Measurements from ENCODE around the gene BAZ2B. TPM values are rescaled to one million over a fixed set of nuclear protein-coding genes. Genes with fewer than 3 reads are reported as not detected.

Gene BAZ2B
- total RNA-seq, 1 donor from 2014 or later, result 69.8 TPM

DNA sequence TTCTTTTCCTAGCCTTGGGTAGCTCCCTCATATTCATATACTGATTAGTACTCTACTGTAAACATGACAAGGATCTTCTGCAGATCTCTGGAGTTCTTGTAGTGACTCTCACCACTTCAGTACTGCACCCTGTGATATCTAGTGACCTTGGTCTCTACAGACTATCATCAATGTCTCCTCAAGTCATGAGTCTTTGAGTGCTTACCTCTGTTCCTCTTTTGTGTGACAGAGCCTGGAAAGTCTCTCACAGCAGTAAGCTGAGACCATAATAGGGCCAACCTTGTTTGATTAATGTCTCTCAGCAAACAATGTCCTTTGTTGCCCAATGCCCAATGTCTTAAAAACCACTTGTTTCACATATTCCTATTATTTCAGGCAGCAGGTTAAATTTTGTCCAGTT, 34.2 kb upstream of the BAZ2B start:
- H3K4me3 Mint-ChIP-seq (ENCODE audit: unreplicated experiment), result no peak overlapping the region
- H3K4me1 Mint-ChIP-seq (ENCODE audit: low read depth, unreplicated experiment), result no peaks in the 10 kb centered on the region
- peaks cover 2% of the 10 kb centered on the region for H3K9me3 Mint-ChIP-seq (ENCODE audit: unreplicated experiment)
- no peak for FAIRE-seq
- no peak overlapping the region for H3K4me2 ChIP-seq (ENCODE audit: low read length)
- H3K9ac ChIP-seq (ENCODE audit: low read length), result no peak overlapping the region
- no peaks in the 10 kb centered on the region for H3K27me3 ChIP-seq (ENCODE audit: insufficient read depth, low read length)
- no peak overlapping the region for H3K27ac ChIP-seq (ENCODE audit: low read depth, low read length)
- no peaks in the 10 kb centered on the region for H4K20me1 ChIP-seq (ENCODE audit: insufficient read depth, low read length)
- H3K27me3 Mint-ChIP-seq (ENCODE audit: low read depth, unreplicated experiment), result no peaks in the 10 kb centered on the region
- no peaks in the 10 kb centered on the region for H3K9me3 ChIP-seq (ENCODE audit: insufficient read depth, low read depth, low read length)
- H2AFZ ChIP-seq (ENCODE audit: low read depth, low read length), result no peak overlapping the region
- no peak overlapping the region for H3K27ac Mint-ChIP-seq (ENCODE audit: unreplicated experiment)
- no peaks in the 10 kb centered on the region for H3K36me3 ChIP-seq (ENCODE audit: insufficient read depth, low read length)
- peaks cover 5% of the 10 kb centered on the region for H3K36me3 Mint-ChIP-seq (ENCODE audit: low read depth, unreplicated experiment)
- H3K79me2 ChIP-seq (ENCODE audit: insufficient read depth, low read length), result no peaks in the 10 kb centered on the region
- no peak overlapping the region for H3K4me3 ChIP-seq (ENCODE audit: insufficient read depth, low read depth, low read length)
- no peak for DNase-seq (ENCODE audit: low read depth)
- no peaks in the 10 kb centered on the region for H3K4me1 ChIP-seq (ENCODE audit: insufficient read depth, low read length)
- TF ChIP-seq, protein P1, sequence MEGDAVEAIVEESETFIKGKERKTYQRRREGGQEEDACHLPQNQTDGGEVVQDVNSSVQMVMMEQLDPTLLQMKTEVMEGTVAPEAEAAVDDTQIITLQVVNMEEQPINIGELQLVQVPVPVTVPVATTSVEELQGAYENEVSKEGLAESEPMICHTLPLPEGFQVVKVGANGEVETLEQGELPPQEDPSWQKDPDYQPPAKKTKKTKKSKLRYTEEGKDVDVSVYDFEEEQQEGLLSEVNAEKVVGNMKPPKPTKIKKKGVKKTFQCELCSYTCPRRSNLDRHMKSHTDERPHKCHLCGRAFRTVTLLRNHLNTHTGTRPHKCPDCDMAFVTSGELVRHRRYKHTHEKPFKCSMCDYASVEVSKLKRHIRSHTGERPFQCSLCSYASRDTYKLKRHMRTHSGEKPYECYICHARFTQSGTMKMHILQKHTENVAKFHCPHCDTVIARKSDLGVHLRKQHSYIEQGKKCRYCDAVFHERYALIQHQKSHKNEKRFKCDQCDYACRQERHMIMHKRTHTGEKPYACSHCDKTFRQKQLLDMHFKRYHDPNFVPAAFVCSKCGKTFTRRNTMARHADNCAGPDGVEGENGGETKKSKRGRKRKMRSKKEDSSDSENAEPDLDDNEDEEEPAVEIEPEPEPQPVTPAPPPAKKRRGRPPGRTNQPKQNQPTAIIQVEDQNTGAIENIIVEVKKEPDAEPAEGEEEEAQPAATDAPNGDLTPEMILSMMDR (IDR thresholded peaks at IDR 0.05; ENCODE audit: insufficient read depth, low read depth, low read length), result no peak
- no peak for TF ChIP-seq EZH2 (IDR thresholded peaks at IDR 0.05; ENCODE audit: insufficient read depth, low read length)

DNA sequence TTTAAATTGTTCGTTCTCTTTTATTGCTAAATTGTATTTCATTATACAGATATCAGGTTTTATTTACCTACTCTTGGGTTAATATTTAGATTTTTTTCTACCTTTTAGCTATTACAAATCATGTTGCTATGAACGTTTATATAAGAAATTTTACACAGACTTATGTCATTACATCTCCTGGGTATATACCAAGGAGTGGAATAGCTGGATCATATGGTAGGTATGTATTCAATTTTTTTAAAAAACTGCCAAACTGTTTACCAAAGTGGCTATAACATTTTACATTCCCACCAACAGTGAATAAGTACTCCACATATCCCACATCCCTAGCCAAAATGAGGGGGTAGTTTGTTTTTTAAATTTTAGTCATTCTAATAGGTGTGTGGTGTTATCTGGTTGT, 32.3 kb upstream of the BAZ2B start:
- Histone ChIP-seq H3K79me2 (ENCODE audit: insufficient read depth, low read length) (no peaks in the 10 kb centered on the region), H3K27me3 (ENCODE audit: insufficient read depth, low read length) (no peaks in the 10 kb centered on the region), H3K27ac (ENCODE audit: low read depth, low read length) (no peak overlapping the region), H3K4me1 (ENCODE audit: insufficient read depth, low read length) (no peaks in the 10 kb centered on the region), H3K4me3 (ENCODE audit: insufficient read depth, low read depth, low read length) (no peak overlapping the region), H3K9me3 (ENCODE audit: insufficient read depth, low read depth, low read length) (no peaks in the 10 kb centered on the region), H3K9ac (ENCODE audit: low read length) (no peak overlapping the region), H4K20me1 (ENCODE audit: insufficient read depth, low read length) (no peaks in the 10 kb centered on the region), H2AFZ (ENCODE audit: low read depth, low read length) (no peak overlapping the region), H3K4me2 (ENCODE audit: low read length) (no peak overlapping the region), H3K36me3 (ENCODE audit: insufficient read depth, low read length) (no peaks in the 10 kb centered on the region)
- TF ChIP-seq EZH2 (IDR thresholded peaks at IDR 0.05; ENCODE audit: insufficient read depth, low read length), result no peak
- TF ChIP-seq, protein P1 (IDR thresholded peaks at IDR 0.05; ENCODE audit: insufficient read depth, low read depth, low read length), result no peak
- Mint-ChIP-seq H3K27ac (ENCODE audit: unreplicated experiment) (no peak overlapping the region), H3K4me1 (ENCODE audit: low read depth, unreplicated experiment) (no peaks in the 10 kb centered on the region), H3K27me3 (ENCODE audit: low read depth, unreplicated experiment) (no peaks in the 10 kb centered on the region), H3K4me3 (ENCODE audit: unreplicated experiment) (no peak overlapping the region), H3K9me3 (ENCODE audit: unreplicated experiment) (peaks cover 10% of the 10 kb centered on the region), H3K36me3 (ENCODE audit: low read depth, unreplicated experiment) (peaks cover 6% of the 10 kb centered on the region)
- DNase-seq (ENCODE audit: low read depth) (no peak), FAIRE-seq (no peak)

DNA sequence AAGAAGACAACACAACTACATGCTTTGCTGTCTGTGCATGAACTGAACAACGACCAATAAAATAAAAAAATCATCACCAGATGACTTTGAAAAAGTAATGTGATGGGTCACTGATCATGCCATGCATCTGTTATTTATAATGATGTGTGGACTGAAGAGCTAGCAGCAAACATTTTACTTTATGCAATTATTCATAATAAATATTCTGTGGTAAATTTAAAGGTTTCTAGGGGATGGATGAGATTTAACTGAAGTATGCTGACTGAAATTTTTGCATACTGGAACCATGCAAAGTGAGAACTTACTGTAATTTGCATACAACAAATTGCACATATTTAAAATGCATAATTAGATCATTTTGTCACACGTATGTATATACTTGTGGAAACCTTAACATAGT, 31.3 kb upstream of the BAZ2B start:
- TF ChIP-seq EZH2 (IDR thresholded peaks at IDR 0.05; ENCODE audit: insufficient read depth, low read length), result no peak
- TF ChIP-seq, protein P1 (IDR thresholded peaks at IDR 0.05; ENCODE audit: insufficient read depth, low read depth, low read length), result no peak
- Histone ChIP-seq H2AFZ (ENCODE audit: low read depth, low read length) (no peak overlapping the region), H4K20me1 (ENCODE audit: insufficient read depth, low read length) (no peaks in the 10 kb centered on the region), H3K79me2 (ENCODE audit: insufficient read depth, low read length) (no peaks in the 10 kb centered on the region), H3K4me1 (ENCODE audit: insufficient read depth, low read length) (no peaks in the 10 kb centered on the region), H3K27me3 (ENCODE audit: insufficient read depth, low read length) (no peaks in the 10 kb centered on the region), H3K9me3 (ENCODE audit: insufficient read depth, low read depth, low read length) (no peaks in the 10 kb centered on the region), H3K4me3 (ENCODE audit: insufficient read depth, low read depth, low read length) (no peak overlapping the region), H3K9ac (ENCODE audit: low read length) (no peak overlapping the region), H3K36me3 (ENCODE audit: insufficient read depth, low read length) (no peaks in the 10 kb centered on the region), H3K27ac (ENCODE audit: low read depth, low read length) (no peak overlapping the region), H3K4me2 (ENCODE audit: low read length) (no peak overlapping the region)
- H3K27ac Mint-ChIP-seq (ENCODE audit: unreplicated experiment), result no peak overlapping the region
- H3K4me1 Mint-ChIP-seq (ENCODE audit: low read depth, unreplicated experiment), result no peaks in the 10 kb centered on the region
- FAIRE-seq (no peak), DNase-seq (ENCODE audit: low read depth) (no peak)
- no peaks in the 10 kb centered on the region for H3K27me3 Mint-ChIP-seq (ENCODE audit: low read depth, unreplicated experiment)
- H3K36me3 Mint-ChIP-seq (ENCODE audit: low read depth, unreplicated experiment), result peaks cover 6% of the 10 kb centered on the region
- no peak overlapping the region for H3K4me3 Mint-ChIP-seq (ENCODE audit: unreplicated experiment)
- peaks cover 10% of the 10 kb centered on the region for H3K9me3 Mint-ChIP-seq (ENCODE audit: unreplicated experiment)

Measured in astrocyte (in vitro differentiated cells and primary cell).